ENCODE measurements around the gene PHOSPHO1. TPM values are rescaled to one million over a fixed set of nuclear protein-coding genes. Genes with fewer than 3 reads are reported as not detected.

The PHOSPHO1 gene
- total RNA-seq, 4 donors from 2014 or later, result not detected

DNA sequence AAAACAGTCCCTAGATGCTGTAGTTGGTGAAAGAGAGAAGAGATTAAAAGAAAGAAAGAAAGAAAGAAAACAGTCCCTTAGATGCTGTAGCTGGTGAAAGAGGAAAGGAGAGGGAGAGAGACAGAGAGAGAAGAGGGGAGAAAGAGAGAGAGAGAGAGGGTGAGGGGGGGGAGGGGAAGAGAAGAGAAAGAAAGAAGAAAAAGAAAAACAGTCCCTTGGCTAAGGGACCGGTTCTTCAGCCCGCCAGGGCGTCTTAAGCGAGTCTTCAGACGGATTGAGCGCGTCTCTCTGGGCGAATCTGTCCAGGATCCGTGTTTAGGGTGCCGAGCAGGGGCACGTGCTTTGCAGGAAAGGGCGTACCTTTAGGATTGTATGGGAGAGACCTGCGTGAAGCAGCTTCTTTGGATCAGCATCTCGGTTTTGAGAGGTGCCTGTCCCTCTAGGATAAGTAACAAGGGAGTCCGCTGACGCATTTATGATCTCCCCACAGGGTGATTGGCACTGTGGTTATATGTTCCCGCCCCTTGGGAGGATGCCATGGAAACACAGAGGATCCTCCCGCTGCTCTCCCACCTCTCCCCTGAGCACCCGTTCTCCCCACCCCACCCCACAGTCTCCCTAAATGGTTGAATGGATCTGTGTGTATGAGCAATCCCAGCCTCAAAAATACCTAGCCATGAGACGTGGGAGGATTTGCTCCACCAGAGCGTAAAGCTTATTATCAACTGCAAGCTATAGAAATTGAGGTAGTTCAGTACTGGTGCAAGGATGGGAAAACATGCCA, 36.9 kb downstream of the PHOSPHO1 start:
- TF ChIP-seq, protein P1, sequence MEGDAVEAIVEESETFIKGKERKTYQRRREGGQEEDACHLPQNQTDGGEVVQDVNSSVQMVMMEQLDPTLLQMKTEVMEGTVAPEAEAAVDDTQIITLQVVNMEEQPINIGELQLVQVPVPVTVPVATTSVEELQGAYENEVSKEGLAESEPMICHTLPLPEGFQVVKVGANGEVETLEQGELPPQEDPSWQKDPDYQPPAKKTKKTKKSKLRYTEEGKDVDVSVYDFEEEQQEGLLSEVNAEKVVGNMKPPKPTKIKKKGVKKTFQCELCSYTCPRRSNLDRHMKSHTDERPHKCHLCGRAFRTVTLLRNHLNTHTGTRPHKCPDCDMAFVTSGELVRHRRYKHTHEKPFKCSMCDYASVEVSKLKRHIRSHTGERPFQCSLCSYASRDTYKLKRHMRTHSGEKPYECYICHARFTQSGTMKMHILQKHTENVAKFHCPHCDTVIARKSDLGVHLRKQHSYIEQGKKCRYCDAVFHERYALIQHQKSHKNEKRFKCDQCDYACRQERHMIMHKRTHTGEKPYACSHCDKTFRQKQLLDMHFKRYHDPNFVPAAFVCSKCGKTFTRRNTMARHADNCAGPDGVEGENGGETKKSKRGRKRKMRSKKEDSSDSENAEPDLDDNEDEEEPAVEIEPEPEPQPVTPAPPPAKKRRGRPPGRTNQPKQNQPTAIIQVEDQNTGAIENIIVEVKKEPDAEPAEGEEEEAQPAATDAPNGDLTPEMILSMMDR (IDR thresholded peaks at IDR 0.05; ENCODE audit: low read depth), result no peak

- TF ChIP-seq, protein P1 (IDR thresholded peaks at IDR 0.05; ENCODE audit: low read depth), result no peak
Observed at GRCh38 chr17:49191917-49192741, 38.5 kb downstream of the PHOSPHO1 start.

DNA sequence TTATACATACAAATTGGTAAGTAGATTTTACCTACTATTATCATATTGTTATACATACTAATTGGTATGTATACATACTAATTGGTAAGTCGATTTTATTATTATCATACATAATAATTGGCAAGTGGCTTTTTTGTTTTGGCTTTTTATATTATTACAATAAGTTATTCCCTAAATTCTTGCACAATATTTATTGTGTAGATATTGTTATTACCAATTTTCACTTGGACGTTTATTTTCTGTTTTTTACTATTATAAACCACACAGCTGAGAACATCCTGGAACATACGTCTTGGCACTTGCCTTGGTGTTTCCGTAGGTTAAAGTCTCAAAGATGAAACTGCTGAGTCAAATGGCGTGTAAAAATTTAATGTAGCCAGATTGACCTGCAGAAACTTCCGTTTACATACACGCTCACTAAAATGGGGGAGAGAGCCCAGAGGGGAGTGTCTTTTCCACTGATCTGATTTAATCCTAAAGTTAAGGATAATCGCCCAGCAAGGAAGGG, 39.1 kb downstream of the PHOSPHO1 start:
- TF ChIP-seq, protein P1 (IDR thresholded peaks at IDR 0.05; ENCODE audit: low read depth), result no peak

DNA sequence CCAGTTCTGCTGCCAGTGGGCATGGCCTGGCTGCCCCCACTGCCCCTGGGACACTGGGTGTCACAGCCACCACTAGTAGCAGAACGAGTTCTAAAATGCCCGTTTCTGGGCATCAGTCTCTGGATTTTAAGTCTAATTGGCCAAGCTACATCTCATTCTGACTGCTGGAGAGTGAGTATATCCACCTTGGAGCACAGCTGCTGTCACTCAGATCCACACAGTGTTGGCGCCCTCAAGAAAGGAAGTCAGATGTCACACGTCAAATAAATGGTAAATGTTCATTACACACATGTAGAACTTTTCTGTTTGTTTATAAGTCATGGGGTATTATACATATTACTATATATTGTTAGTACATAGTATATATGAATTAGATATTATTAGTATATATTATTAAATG, 39.7 kb downstream of the PHOSPHO1 start:
- TF ChIP-seq, protein P1 (IDR thresholded peaks at IDR 0.05; ENCODE audit: low read depth), result no peak

DNA sequence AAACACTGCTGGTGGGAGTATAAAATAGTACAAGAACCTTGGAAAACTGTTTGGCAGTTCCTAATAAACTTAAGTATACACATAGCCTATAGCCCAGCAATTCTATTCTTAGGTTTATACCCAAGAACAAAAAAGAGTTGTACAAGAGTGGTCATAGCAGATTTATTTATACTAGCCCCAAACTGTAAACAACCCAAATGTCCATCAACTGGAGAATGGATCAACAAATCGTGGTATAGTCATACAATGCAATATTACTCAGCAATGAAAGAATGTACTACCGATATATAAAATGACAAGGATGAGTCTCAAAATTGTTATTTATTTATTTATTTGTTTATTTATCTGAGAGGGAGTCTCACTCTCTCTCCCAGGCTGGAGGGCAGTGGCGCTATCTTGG, 43.3 kb downstream of the PHOSPHO1 start:
- TF ChIP-seq, protein P1 (IDR thresholded peaks at IDR 0.05; ENCODE audit: low read depth), result no peak

DNA sequence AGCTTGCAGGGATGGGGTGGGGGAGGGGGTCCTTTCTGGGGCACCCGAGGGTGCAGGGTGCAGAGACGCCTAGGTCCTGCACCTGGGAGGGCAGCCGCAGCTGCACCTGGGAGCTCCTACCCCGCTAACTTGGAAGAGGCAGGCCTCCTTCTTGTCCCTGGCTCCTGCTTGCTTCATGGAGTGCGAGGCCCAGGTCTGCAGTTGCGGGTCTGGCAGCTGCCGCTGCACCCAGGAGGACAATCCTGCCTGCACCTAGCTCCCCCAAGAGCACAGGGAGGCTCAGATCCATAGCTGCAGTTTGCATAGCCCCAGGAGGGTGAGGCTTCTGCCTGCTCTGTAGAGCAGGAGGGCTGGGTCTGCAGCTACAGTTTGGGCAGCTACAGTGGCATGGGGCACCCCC, 46.8 kb downstream of the PHOSPHO1 start:
- TF ChIP-seq, protein P1 (IDR thresholded peaks at IDR 0.05; ENCODE audit: low read depth), result no peak

- TF ChIP-seq, protein P1 (IDR thresholded peaks at IDR 0.05; ENCODE audit: low read depth), result no peak
Observed at GRCh38 chr17:49183341-49183740, 47.2 kb downstream of the PHOSPHO1 start.
